OCI-LY7 (cell line): ENCODE data around the gene CRYBG3. TPM values are rescaled to one million over a fixed set of nuclear protein-coding genes. Genes with fewer than 3 reads are reported as not detected.
A peak's percentile ranks its signal among the peaks of the same experiment; 100 is the strongest.

ENCODE experiments used
- BruUV-seq: library from RNA; stranded (reverse); fragments of 400-500 nt; replicated peaks from 2 replicates; lab custom pipeline; 2021; lab: Mats Ljungman, UMichigan
- CTCF ChIA-PET: fragments of 300-600 bp; sonication (Branson Sonifier 250); formaldehyde crosslinking; loops from one replicate; lab custom pipeline; 2022; ENCODE audit warnings: antibody characterized with exemption; ENCODE audit not compliant: unreplicated experiment; lab: Charles Lee
- POLR2A ChIA-PET: fragments of 300-600 bp; sonication (Branson Sonifier 250); formaldehyde crosslinking; loops from one replicate; lab custom pipeline; 2022; ENCODE audit warnings: antibody characterized with exemption; lab: Charles Lee
- DNase-seq: peaks from one replicate; pipeline ENCODE4 v3.0.0-alpha.2; 2015; ENCODE audit warnings: low spot score
- H2AFZ ChIP-seq: fragments of 200-600 bp; sonication (generic), shearing (Covaris generic); 2 replicates; pipeline ENCODE4 v1.6.1; 2014; ENCODE audit warnings: mild to moderate bottlenecking, antibody characterized with exemption, low read length, moderate library complexity
- H3K27ac ChIP-seq: fragments of 200-600 bp; sonication (generic); 2 replicates; pipeline ENCODE4 v1.5.1; 2014; ENCODE audit warnings: mixed run types, low read depth, mild to moderate bottlenecking, moderate library complexity, low read length, inconsistent platforms; ENCODE audit not compliant: poor library complexity, severe bottlenecking
- H3K36me3 ChIP-seq: fragments of 200-600 bp; sonication (generic); 2 replicates; pipeline ENCODE4 v1.6.1; 2014; ENCODE audit warnings: mild to moderate bottlenecking, antibody characterized with exemption, low read length, moderate library complexity, mixed read lengths; ENCODE audit not compliant: insufficient read depth
- H3K4me1 ChIP-seq: fragments of 200-600 bp; sonication (generic); 2 replicates; pipeline ENCODE4 v1.5.1; 2014; ENCODE audit warnings: mild to moderate bottlenecking, low read length; ENCODE audit not compliant: insufficient read depth, poor library complexity, severe bottlenecking
- H3K4me2 ChIP-seq: fragments of 200-600 bp; sonication (generic); 2 replicates; pipeline ENCODE4 v1.6.1; 2014; ENCODE audit warnings: mild to moderate bottlenecking, low read length
- H3K4me3 ChIP-seq: fragments of 200-600 bp; sonication (generic); 2 replicates; pipeline ENCODE4 v1.5.1; 2014; ENCODE audit warnings: mild to moderate bottlenecking, low read depth, low read length; ENCODE audit not compliant: poor library complexity, severe bottlenecking
- H3K79me2 ChIP-seq: fragments of 200-600 bp; sonication (generic); 2 replicates; pipeline ENCODE4 v1.6.1; 2016; ENCODE audit warnings: low read depth, mild to moderate bottlenecking, low read length, moderate library complexity, mixed read lengths; ENCODE audit not compliant: insufficient read depth
- H3K9me2 ChIP-seq: fragments of 200-600 bp; sonication (generic); 2 replicates; pipeline ENCODE4 v1.6.1; 2016; ENCODE audit warnings: mild to moderate bottlenecking, low read length, mixed read lengths; ENCODE audit not compliant: insufficient read depth
- H3K9me3 ChIP-seq: fragments of 200-600 bp; sonication (generic); 2 replicates; pipeline ENCODE4 v1.6.1; 2014; ENCODE audit warnings: mild to moderate bottlenecking, mixed run types, low read length, mixed read lengths
- H4K20me1 ChIP-seq: fragments of 200-600 bp; sonication (generic); 2 replicates; pipeline ENCODE4 v1.6.1; 2014; ENCODE audit warnings: mild to moderate bottlenecking, antibody characterized with exemption, low read length, moderate library complexity, mixed read lengths; ENCODE audit not compliant: insufficient read depth
- CTCF ChIP-seq: fragments of 200-600 bp; sonication (generic); conservative IDR thresholded peaks from 2 replicates; pipeline ENCODE4 v1.5.1; 2014; ENCODE audit warnings: mild to moderate bottlenecking, antibody characterized with exemption, low read length, moderate library complexity, mixed read lengths
- EZH2phosphoT487 ChIP-seq: fragments of 200-600 bp; sonication (generic); IDR thresholded peaks from 2 replicates; pipeline ENCODE4 v1.6.1; 2018; ENCODE audit warnings: low read depth, borderline replicate concordance, mild to moderate bottlenecking, mixed run types, antibody characterized with exemption, low read length, moderate library complexity, mixed read lengths
- intact Hi-C: fragments of 100-400 bp; cut with micrococcal nuclease; formaldehyde crosslinking; loops from one replicate; pipeline ENCODE4 v1.10.0; 2022; ENCODE audit not compliant: unreplicated experiment
- total RNA-seq, 2 experiments: library from RNA; depleted of rRNA in 1 of 2; stranded (reverse); fragments of >200 nt in 1 of 2; shearing (Covaris generic) in 1 of 2; gene quantifications; 2 replicates each; pipeline ENCODE4 v1.2.3, GENCODE V29; 2014 to 2022

CRYBG3 gene
- total RNA-seq, 2 experiments from 2014 or later = 0.22 to 0.46 TPM

GRCh38 chr3:97816811-97817210 is 5.0 kb upstream of the CRYBG3 start:
- Histone ChIP-seq H3K4me2 (no peak overlapping the region), H4K20me1 (no peaks in the 10 kb centered on the region), H3K9me3 (no peaks in the 10 kb centered on the region), H2AFZ (no peak overlapping the region), H3K79me2 (no peaks in the 10 kb centered on the region), H3K4me3 (no peak overlapping the region), H3K4me1 (peaks cover 7% of the 10 kb centered on the region), H3K9me2 (no peaks in the 10 kb centered on the region), H3K36me3 (no peaks in the 10 kb centered on the region), H3K27ac (no peak overlapping the region)
- TF ChIP-seq CTCF = no peak
- TF ChIP-seq EZH2phosphoT487 = no peak
- CTCF ChIA-PET = no interaction called here
- intact Hi-C loops = no loop called here
- POLR2A ChIA-PET = interaction anchor here (1.3 kb wide), 1 partner anchor 148 kb away, joined by 4 read pairs; no protein-coding TSS in a partner anchor
- BruUV-seq = no TSS peak
- no peak for DNase-seq

- Histone ChIP-seq H3K79me2 (no peaks in the 10 kb centered on the region), H3K4me3 (no peak overlapping the region), H3K36me3 (no peaks in the 10 kb centered on the region), H2AFZ (no peak overlapping the region), H3K27ac (no peak overlapping the region), H4K20me1 (no peaks in the 10 kb centered on the region), H3K4me1 (peaks cover 7% of the 10 kb centered on the region), H3K9me3 (no peaks in the 10 kb centered on the region), H3K4me2 (no peak overlapping the region), H3K9me2 (no peaks in the 10 kb centered on the region)
- intact Hi-C loops = no loop called here
- no TSS peak for BruUV-seq
- no peak for DNase-seq
- TF ChIP-seq EZH2phosphoT487 (no peak), CTCF (no peak)
- ChIA-PET CTCF (no interaction called here), POLR2A (no interaction called here)
Measured at GRCh38 chr3:97817965-97818364, 3.8 kb upstream of the CRYBG3 start.

GRCh38 chr3:97820780-97821179 is 1.0 kb upstream of the CRYBG3 start:
- peaks cover 7% of the 10 kb centered on the region for H3K4me1 ChIP-seq
- BruUV-seq = no TSS peak
- CTCF ChIA-PET = no interaction called here
- intact Hi-C loops = no loop called here
- POLR2A ChIA-PET = no interaction called here
- H4K20me1 ChIP-seq = no peaks in the 10 kb centered on the region
- H3K4me3 ChIP-seq = peak overlapping the region; percentile 67
- no peaks in the 10 kb centered on the region for H3K9me3 ChIP-seq
- H3K9me2 ChIP-seq = no peaks in the 10 kb centered on the region
- H3K27ac ChIP-seq = no peak overlapping the region
- no peak for DNase-seq
- TF ChIP-seq CTCF = no peak
- no peak for TF ChIP-seq EZH2phosphoT487
- H2AFZ ChIP-seq = peak overlapping the region; percentile 97
- no peaks in the 10 kb centered on the region for H3K36me3 ChIP-seq
- H3K79me2 ChIP-seq = no peaks in the 10 kb centered on the region
- peak overlapping the region; percentile 94 for H3K4me2 ChIP-seq
